Ascending aorta (tissue), 2 donors: ENCODE measurements around the gene CCR3. TPM values are rescaled to one million over a fixed set of nuclear protein-coding genes. Genes with fewer than 3 reads are reported as not detected.

ENCODE experiments used
- DNase-seq, 2 donors: peaks; one replicate each; pipeline ENCODE4 v3.0.0-alpha.2; 2019; ENCODE audit warnings: low spot score in 2 of 2
- H3K27ac ChIP-seq, 2 donors: fragments of 200-600 bp; sonication (generic); one replicate each; pipeline ENCODE4 v1.5.1; 2016 to 2017; ENCODE audit warnings: mild to moderate bottlenecking in 1 of 2
- H3K27me3 ChIP-seq: fragments of 200-600 bp; sonication (generic); one replicate; pipeline ENCODE4 v1.5.1; 2017
- H3K36me3 ChIP-seq, 2 donors: fragments of 200-600 bp; sonication (generic); one replicate each; pipeline ENCODE4 v1.5.1; 2016
- H3K4me1 ChIP-seq, 2 donors: fragments of 200-600 bp; sonication (generic); one replicate each; pipeline ENCODE4 v1.5.1; 2016 to 2017; ENCODE audit warnings: mild to moderate bottlenecking in 1 of 2
- H3K4me3 ChIP-seq, 2 donors: fragments of 200-600 bp; sonication (generic); one replicate each; pipeline ENCODE4 v1.5.1; 2016 to 2017; ENCODE audit warnings: mild to moderate bottlenecking in 1 of 2
- H3K9me3 ChIP-seq, 2 donors: fragments of 200-600 bp; sonication (generic); one replicate each; pipeline ENCODE4 v1.5.1; 2016
- intact Hi-C: fragments of 100-400 bp; cut with DNase I; formaldehyde crosslinking; loops from one replicate; pipeline ENCODE4 v1.15.1; 2023
- total RNA-seq: library from RNA; depleted of rRNA; stranded (reverse); fragments of >200 nt; gene quantifications from one replicate; pipeline ENCODE4 v1.1.0, GENCODE V29; 2016
- TF ChIP-seq, protein P1 (sequence below), 3 experiments: fragments of 200-600 bp in 2 of 3; fragments of 450-650 bp in 1 of 3; sonication (generic) in 2 of 3; IDR thresholded peaks; one replicate each; pipeline ENCODE4 v1.5.1; 2016 to 2019; ENCODE audit warnings: antibody characterized with exemption in 3 of 3, mild to moderate bottlenecking in 1 of 3, moderate library complexity in 1 of 3

CCR3 gene
- not detected for total RNA-seq

DNA sequence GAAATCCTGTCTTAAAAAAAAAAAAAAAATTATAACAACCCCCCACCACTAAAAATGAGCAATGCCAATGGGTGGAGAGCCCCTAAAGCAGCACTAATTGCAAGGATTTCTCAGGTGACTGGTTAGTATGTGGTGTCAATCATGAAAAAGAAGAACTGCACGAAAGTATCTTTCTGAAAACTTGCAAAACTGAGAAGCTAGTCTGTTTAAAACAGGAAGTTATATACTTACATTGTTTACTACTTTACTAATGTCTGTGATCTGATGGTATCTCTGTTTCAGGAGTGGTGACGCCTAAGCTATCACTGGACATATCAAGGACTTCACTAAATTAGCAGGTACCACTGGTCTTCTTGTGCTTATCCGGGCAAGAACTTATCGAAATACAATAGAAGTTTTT is at the start of gene CCR3:
Gene CCR3 (plus strand): TSS at position 341 of the 400 bp plus-strand sequence. CDS start 22,699 bp downstream, outside the sequence.
- H3K36me3 ChIP-seq: no peaks in the 10 kb centered on the region
- no peaks in the 10 kb centered on the region for H3K27me3 ChIP-seq
- no peaks in the 10 kb centered on the region for H3K4me1 ChIP-seq
- no peaks in the 10 kb centered on the region for H3K9me3 ChIP-seq
- H3K27ac ChIP-seq: no peak within 1 kb of the TSS
- intact Hi-C loops: no loop called here
- H3K4me3 ChIP-seq: no peak within 1 kb of the TSS
- DNase-seq: no peak
- TF ChIP-seq, protein P1, sequence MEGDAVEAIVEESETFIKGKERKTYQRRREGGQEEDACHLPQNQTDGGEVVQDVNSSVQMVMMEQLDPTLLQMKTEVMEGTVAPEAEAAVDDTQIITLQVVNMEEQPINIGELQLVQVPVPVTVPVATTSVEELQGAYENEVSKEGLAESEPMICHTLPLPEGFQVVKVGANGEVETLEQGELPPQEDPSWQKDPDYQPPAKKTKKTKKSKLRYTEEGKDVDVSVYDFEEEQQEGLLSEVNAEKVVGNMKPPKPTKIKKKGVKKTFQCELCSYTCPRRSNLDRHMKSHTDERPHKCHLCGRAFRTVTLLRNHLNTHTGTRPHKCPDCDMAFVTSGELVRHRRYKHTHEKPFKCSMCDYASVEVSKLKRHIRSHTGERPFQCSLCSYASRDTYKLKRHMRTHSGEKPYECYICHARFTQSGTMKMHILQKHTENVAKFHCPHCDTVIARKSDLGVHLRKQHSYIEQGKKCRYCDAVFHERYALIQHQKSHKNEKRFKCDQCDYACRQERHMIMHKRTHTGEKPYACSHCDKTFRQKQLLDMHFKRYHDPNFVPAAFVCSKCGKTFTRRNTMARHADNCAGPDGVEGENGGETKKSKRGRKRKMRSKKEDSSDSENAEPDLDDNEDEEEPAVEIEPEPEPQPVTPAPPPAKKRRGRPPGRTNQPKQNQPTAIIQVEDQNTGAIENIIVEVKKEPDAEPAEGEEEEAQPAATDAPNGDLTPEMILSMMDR (IDR thresholded peaks at IDR 0.05): no peak

DNA sequence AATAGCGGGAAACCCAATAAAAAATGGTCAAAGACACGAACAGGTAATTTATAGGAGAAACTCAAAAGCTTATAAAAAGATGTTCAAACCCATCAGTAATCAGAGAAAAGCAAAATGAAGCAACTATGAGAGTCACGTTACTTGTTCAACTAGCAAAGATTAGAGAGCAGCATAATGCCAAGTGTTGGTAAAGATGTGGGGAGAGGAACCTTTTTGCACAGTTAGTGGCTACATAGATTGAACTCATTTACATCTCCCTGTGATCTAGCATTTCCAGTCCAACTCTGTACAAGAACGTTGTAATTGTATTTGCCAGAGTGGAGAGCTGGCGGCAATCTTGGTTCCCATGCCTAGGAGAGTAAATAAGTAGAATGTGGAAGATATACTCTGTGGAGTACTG is 49.3 kb upstream of the CCR3 start:
- no peaks in the 10 kb centered on the region for H3K27me3 ChIP-seq
- TF ChIP-seq, protein P1 (IDR thresholded peaks at IDR 0.05): no peak
- no peaks in the 10 kb centered on the region for H3K36me3 ChIP-seq
- no peak overlapping the region for H3K27ac ChIP-seq
- H3K4me3 ChIP-seq: no peak overlapping the region
- DNase-seq: no peak
- intact Hi-C loops: no loop called here
- H3K4me1 ChIP-seq: no peaks in the 10 kb centered on the region
- peaks cover 0 to 3% of the 10 kb centered on the region in 2 donors for H3K9me3 ChIP-seq

DNA sequence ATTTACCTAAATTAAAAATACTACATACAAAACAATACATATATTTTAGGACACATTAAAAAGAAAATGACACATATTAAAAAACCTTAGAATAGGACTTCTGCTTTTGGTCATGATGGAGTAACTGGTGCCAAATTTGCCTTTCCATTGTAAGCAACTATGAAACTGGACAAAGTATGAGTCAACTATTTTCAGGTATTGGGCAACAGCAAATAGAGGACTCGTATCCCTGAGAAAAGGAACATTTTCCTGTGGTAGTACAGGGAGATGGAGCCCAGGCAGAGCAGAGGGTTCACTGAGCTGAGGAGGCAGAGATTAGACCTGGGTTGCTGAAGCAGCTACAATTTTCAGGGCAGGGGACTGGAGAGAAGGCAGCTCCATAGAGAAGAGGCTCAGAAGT is 48.8 kb upstream of the CCR3 start:
- intact Hi-C loops: no loop called here
- no peak for DNase-seq
- Histone ChIP-seq H3K36me3 (no peaks in the 10 kb centered on the region), H3K27ac (no peak overlapping the region), H3K4me1 (no peaks in the 10 kb centered on the region), H3K9me3 (peaks cover 0 to 3% of the 10 kb centered on the region in 2 donors), H3K27me3 (no peaks in the 10 kb centered on the region), H3K4me3 (no peak overlapping the region)
- TF ChIP-seq, protein P1 (IDR thresholded peaks at IDR 0.05): no peak

DNA sequence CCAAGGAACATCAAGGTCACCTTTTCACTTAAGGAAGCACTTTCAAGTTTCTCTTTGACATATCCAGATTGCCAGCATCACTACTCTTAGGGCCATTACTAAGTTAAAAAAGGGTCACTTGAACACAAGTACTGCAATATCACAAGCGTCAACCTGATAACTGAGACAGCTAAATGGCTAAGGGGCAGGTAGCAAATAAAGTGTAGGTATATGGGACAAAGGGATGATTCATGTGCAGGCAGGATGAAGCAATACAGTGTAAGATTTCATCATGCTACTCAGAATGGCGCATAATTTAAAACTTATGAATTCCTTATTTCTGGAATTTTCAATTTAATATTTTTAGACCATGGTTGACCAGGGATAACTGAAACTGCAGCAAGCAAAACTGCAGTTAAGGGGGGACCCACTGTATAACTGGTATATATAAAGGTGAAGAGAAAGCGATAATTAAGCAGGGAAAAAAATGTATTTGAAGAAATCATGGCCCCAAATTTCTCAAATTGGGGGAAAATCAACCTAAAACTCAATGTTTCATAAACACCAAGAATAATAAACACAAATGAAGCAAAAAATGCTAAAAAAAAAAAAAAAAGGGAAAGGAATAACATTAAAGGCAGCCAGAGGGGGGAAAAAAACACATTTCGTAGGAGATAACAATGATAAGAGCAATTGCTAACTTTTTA is 47.2 kb upstream of the CCR3 start:
- Histone ChIP-seq H3K27ac (no peak overlapping the region), H3K4me3 (no peak overlapping the region), H3K36me3 (no peaks in the 10 kb centered on the region), H3K9me3 (peaks cover 0 to 3% of the 10 kb centered on the region in 2 donors), H3K27me3 (no peaks in the 10 kb centered on the region), H3K4me1 (no peaks in the 10 kb centered on the region)
- TF ChIP-seq, protein P1 (IDR thresholded peaks at IDR 0.05): no peak
- no peak for DNase-seq
- intact Hi-C loops: no loop called here

DNA sequence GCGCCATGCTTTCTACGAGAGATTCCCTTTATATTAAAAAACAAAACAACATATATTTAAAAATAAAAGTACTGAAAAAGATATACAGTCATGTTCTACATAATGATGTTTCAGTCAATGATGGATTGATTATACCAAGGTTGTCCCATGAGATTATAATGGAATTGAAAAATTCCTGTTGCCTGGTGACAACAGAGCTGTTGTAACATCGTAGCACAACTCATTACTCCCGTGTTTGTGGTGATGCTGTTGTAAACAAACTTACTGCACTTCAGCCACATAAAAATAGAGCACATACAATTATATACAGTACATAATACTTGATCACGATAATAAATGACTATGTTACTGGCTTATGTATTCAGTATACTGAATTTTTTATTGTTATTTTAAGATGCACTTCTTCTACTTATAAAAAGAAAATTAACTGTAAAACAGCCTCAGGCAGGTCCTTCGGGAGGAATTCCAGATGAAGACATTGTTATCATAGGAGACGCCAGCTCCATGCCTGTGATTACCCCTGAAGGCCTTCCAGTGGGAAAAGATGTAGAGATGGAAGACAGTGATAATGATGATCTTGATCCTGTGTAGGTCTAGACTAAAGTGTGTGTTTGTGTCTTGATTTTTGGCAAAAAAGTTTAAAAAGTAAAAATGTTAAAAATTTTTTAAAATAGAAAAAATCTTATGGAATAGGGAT is 45.9 kb upstream of the CCR3 start:
- no peak overlapping the region for H3K4me3 ChIP-seq
- intact Hi-C loops: no loop called here
- H3K27me3 ChIP-seq: no peaks in the 10 kb centered on the region
- no peaks in the 10 kb centered on the region for H3K36me3 ChIP-seq
- H3K27ac ChIP-seq: no peak overlapping the region
- no peaks in the 10 kb centered on the region for H3K4me1 ChIP-seq
- DNase-seq: no peak
- TF ChIP-seq, protein P1 (IDR thresholded peaks at IDR 0.05): no peak
- peaks cover 0 to 3% of the 10 kb centered on the region in 2 donors for H3K9me3 ChIP-seq
